GM12801 (cell line): Measurements from ENCODE around the gene EMC8.

Source experiments
- CTCF ChIP-seq: IDR thresholded peaks from one replicate; pipeline ENCODE4 v1.5.1; 2011; ENCODE audit warnings: control low read depth; ENCODE audit not compliant: insufficient read length; ENCODE audit errors: extremely low read depth

Gene EMC8

GRCh38 chr16:85774811-85775210 is 24.5 kb downstream of the EMC8 start:
- no peak for TF ChIP-seq CTCF

GRCh38 chr16:85774136-85774535 is 25.2 kb downstream of the EMC8 start:
- no peak for TF ChIP-seq CTCF

GRCh38 chr16:85773044-85773443 is 26.3 kb downstream of the EMC8 start:
- no peak for TF ChIP-seq CTCF

- no peak for TF ChIP-seq CTCF
Measured at GRCh38 chr16:85770741-85771140, 28.6 kb downstream of the EMC8 start.

GRCh38 chr16:85768199-85768598 is 31.1 kb downstream of the EMC8 start:
- no peak for TF ChIP-seq CTCF

GRCh38 chr16:85767531-85767930 is 31.8 kb downstream of the EMC8 start:
- no peak for TF ChIP-seq CTCF

- TF ChIP-seq CTCF = no peak
Measured at GRCh38 chr16:85765767-85766166, 33.6 kb downstream of the EMC8 start.

- no peak for TF ChIP-seq CTCF
Measured at GRCh38 chr16:85765211-85765610, 34.1 kb downstream of the EMC8 start.
